DMS79 (cell line): ENCODE results near the gene SYNPR.
A peak's percentile ranks its signal among the peaks of the same experiment; 100 is the strongest.

Experiments used
- DNase-seq: peaks from one replicate; lab custom pipeline; 2025; lab: John Stamatoyannopoulos, UW

SYNPR gene

GRCh38 chr3:63557912-63558311, 279.8 kb downstream of the SYNPR start:
- DNase-seq, result no peak

- no peak for DNase-seq
Measured at GRCh38 chr3:63559884-63560283, 281.8 kb downstream of the SYNPR start.

GRCh38 chr3:63561879-63562278, 283.8 kb downstream of the SYNPR start:
- no peak for DNase-seq

GRCh38 chr3:63562323-63562722, 284.2 kb downstream of the SYNPR start:
- no peak for DNase-seq

- no peak for DNase-seq
Measured at GRCh38 chr3:63563572-63563971, 285.5 kb downstream of the SYNPR start.

- no peak for DNase-seq
Measured at GRCh38 chr3:63565220-63565619, 287.1 kb downstream of the SYNPR start.

GRCh38 chr3:63571682-63572081, 293.6 kb downstream of the SYNPR start:
- no peak for DNase-seq

GRCh38 chr3:63576846-63577245, 298.7 kb downstream of the SYNPR start:
- peak; percentile 54 for DNase-seq

- no peak for DNase-seq
Measured at GRCh38 chr3:63578858-63579257, 300.8 kb downstream of the SYNPR start.

GRCh38 chr3:63580151-63580550, 302.0 kb downstream of the SYNPR start:
- no peak for DNase-seq

- no peak for DNase-seq
Measured at GRCh38 chr3:63582943-63583500, 304.9 kb downstream of the SYNPR start.

GRCh38 chr3:63584681-63585080, 306.6 kb downstream of the SYNPR start:
- DNase-seq, result no peak

- no peak for DNase-seq
Measured at GRCh38 chr3:63585927-63586326, 307.8 kb downstream of the SYNPR start.

GRCh38 chr3:63588895-63589294, 310.8 kb downstream of the SYNPR start:
- no peak for DNase-seq

- DNase-seq, result no peak
Measured at GRCh38 chr3:63593779-63594178, 315.7 kb downstream of the SYNPR start.

- DNase-seq, result no peak
Measured at GRCh38 chr3:63595221-63595620, 317.1 kb downstream of the SYNPR start.

GRCh38 chr3:63597019-63597418, 318.9 kb downstream of the SYNPR start:
- DNase-seq, result no peak

- DNase-seq, result no peak
Measured at GRCh38 chr3:63607716-63608115, 329.6 kb downstream of the SYNPR start.

- no peak for DNase-seq
Measured at GRCh38 chr3:63609408-63609807, 331.3 kb downstream of the SYNPR start.

- DNase-seq, result no peak
Measured at GRCh38 chr3:63609834-63610233, 331.7 kb downstream of the SYNPR start.

- DNase-seq, result no peak
Measured at GRCh38 chr3:63611382-63611781, 333.3 kb downstream of the SYNPR start.

GRCh38 chr3:63613561-63613960, 335.5 kb downstream of the SYNPR start:
- DNase-seq, result no peak

- no peak for DNase-seq
Measured at GRCh38 chr3:63617391-63617790, 339.3 kb downstream of the SYNPR start.

- DNase-seq, result no peak
Measured at GRCh38 chr3:63624941-63625560, 346.9 kb downstream of the SYNPR start.
